Astrocyte (in vitro differentiated cells and primary cell): ENCODE data around the gene ARL13B. TPM values are rescaled to one million over a fixed set of nuclear protein-coding genes. Genes with fewer than 3 reads are reported as not detected.

Experiments used
- DNase-seq: peaks from one replicate; pipeline ENCODE4 v3.0.0-alpha.2; 2010; ENCODE audit warnings: low read depth
- FAIRE-seq: peaks from 2 replicates; lab custom pipeline; 2011; peaks lifted over from hg19 to GRCh38; lab: Jason Lieb, UNC
- H2AFZ ChIP-seq: 2 replicates; pipeline ENCODE4 v1.6.0; 2012; ENCODE audit warnings: low read depth, low read length, inconsistent platforms
- H3K27ac ChIP-seq: 2 replicates; pipeline ENCODE4 v1.5.1; 2011; ENCODE audit warnings: low read depth, low read length, inconsistent platforms
- H3K27me3 ChIP-seq: 2 replicates; pipeline ENCODE4 v1.6.0; 2011; ENCODE audit warnings: low read length, inconsistent platforms; ENCODE audit not compliant: insufficient read depth
- H3K36me3 ChIP-seq: 2 replicates; pipeline ENCODE4 v1.5.1; 2011; ENCODE audit warnings: low read length, inconsistent platforms; ENCODE audit not compliant: insufficient read depth
- H3K4me1 ChIP-seq: 2 replicates; pipeline ENCODE4 v1.5.1; 2011; ENCODE audit warnings: low read length, inconsistent platforms; ENCODE audit not compliant: insufficient read depth
- H3K4me2 ChIP-seq: 2 replicates; pipeline ENCODE4 v1.6.0; 2012; ENCODE audit warnings: low read length, inconsistent platforms
- H3K4me3 ChIP-seq: 2 replicates; pipeline ENCODE4 v1.5.1; 2011; ENCODE audit warnings: low read depth, mild to moderate bottlenecking, low read length, inconsistent platforms; ENCODE audit not compliant: insufficient read depth
- H3K79me2 ChIP-seq: 2 replicates; pipeline ENCODE4 v1.6.0; 2012; ENCODE audit warnings: mild to moderate bottlenecking, low read length, inconsistent platforms; ENCODE audit not compliant: insufficient read depth
- H3K9ac ChIP-seq: 2 replicates; pipeline ENCODE4 v1.6.0; 2012; ENCODE audit warnings: mild to moderate bottlenecking, low read length, inconsistent platforms
- H3K9me3 ChIP-seq: 2 replicates; pipeline ENCODE4 v1.5.1; 2012; ENCODE audit warnings: low read depth, mild to moderate bottlenecking, low read length, inconsistent platforms; ENCODE audit not compliant: insufficient read depth
- H4K20me1 ChIP-seq: 2 replicates; pipeline ENCODE4 v1.6.0; 2012; ENCODE audit warnings: low read length, inconsistent platforms; ENCODE audit not compliant: insufficient read depth
- H3K27ac Mint-ChIP-seq: one replicate; pipeline ENCODE4 v1.8.0; 2021; ENCODE audit warnings: mild to moderate bottlenecking, mixed read lengths; ENCODE audit not compliant: unreplicated experiment
- H3K27me3 Mint-ChIP-seq: one replicate; pipeline ENCODE4 v1.8.0; 2021; ENCODE audit warnings: low read depth, mixed read lengths; ENCODE audit not compliant: unreplicated experiment
- H3K36me3 Mint-ChIP-seq: one replicate; pipeline ENCODE4 v1.8.0; 2021; ENCODE audit warnings: low read depth, mixed read lengths; ENCODE audit not compliant: unreplicated experiment
- H3K4me1 Mint-ChIP-seq: one replicate; pipeline ENCODE4 v1.8.0; 2021; ENCODE audit warnings: low read depth, mixed read lengths; ENCODE audit not compliant: unreplicated experiment
- H3K4me3 Mint-ChIP-seq: one replicate; pipeline ENCODE4 v1.8.0; 2021; ENCODE audit warnings: mild to moderate bottlenecking, moderate library complexity, mixed read lengths; ENCODE audit not compliant: unreplicated experiment
- H3K9me3 Mint-ChIP-seq: one replicate; pipeline ENCODE4 v1.8.0; 2021; ENCODE audit warnings: mild to moderate bottlenecking, mixed read lengths; ENCODE audit not compliant: unreplicated experiment
- CTCF ChIP-seq: IDR thresholded peaks from 2 replicates; pipeline ENCODE4 v1.5.1; 2011; ENCODE audit warnings: low read depth, mild to moderate bottlenecking, inconsistent platforms, low read length, moderate library complexity; ENCODE audit not compliant: insufficient read depth
- EZH2 ChIP-seq: IDR thresholded peaks from 2 replicates; pipeline ENCODE4 v1.6.1; 2012; ENCODE audit warnings: mild to moderate bottlenecking, low read length, inconsistent platforms; ENCODE audit not compliant: insufficient read depth
- total RNA-seq: library from RNA; stranded (reverse); gene quantifications from 2 replicates; pipeline ENCODE4 v1.2.1, GENCODE V29; 2021

The ARL13B gene
- total RNA-seq, 1 donor from 2014 or later, result 9.8 TPM

- H3K4me3 Mint-ChIP-seq, result no peak overlapping the region
Observed at GRCh38 chr3:94092086-94092485, 112.1 kb downstream of the ARL13B start.

DNA sequence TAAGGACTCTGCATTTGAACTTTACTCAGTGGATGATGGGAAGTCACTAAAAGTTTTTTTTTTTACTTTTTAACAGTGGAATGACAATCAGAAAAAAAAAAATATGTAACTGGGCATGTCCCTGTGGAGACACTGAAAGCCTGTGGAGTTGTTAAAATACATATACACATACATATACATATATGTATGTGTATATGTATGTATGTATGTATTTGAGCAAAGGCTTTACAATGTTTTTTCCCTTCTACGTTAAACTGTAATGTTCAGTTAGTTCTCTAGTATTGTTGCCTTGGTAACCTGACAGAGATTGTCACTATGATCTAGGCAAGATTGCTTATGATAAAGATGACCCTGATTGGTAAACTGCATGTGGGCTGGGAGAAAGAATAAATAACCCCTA lies 113.2 kb downstream of the ARL13B start:
- Histone ChIP-seq H4K20me1 (no peaks in the 10 kb centered on the region), H3K4me2 (no peak overlapping the region), H3K27me3 (no peaks in the 10 kb centered on the region), H3K4me3 (no peak overlapping the region), H3K9ac (no peak overlapping the region), H2AFZ (no peak overlapping the region), H3K4me1 (no peaks in the 10 kb centered on the region), H3K27ac (no peak overlapping the region), H3K36me3 (peaks cover under 1% of the 10 kb centered on the region), H3K79me2 (no peaks in the 10 kb centered on the region), H3K9me3 (no peaks in the 10 kb centered on the region)
- Mint-ChIP-seq H3K4me3 (no peak overlapping the region), H3K27ac (no peak overlapping the region), H3K36me3 (peaks cover 4% of the 10 kb centered on the region), H3K9me3 (no peaks in the 10 kb centered on the region), H3K4me1 (no peaks in the 10 kb centered on the region), H3K27me3 (no peaks in the 10 kb centered on the region)
- TF ChIP-seq EZH2, result no peak
- DNase-seq, result no peak
- FAIRE-seq, result no peak

More at GRCh38 chr3:94092086-94092485, 112.1 kb downstream of the ARL13B start:
- no peak overlapping the region for H3K4me3 ChIP-seq
- Mint-ChIP-seq H3K27ac (no peak overlapping the region), H3K4me1 (no peaks in the 10 kb centered on the region), H3K36me3 (peaks cover 4% of the 10 kb centered on the region), H3K27me3 (no peaks in the 10 kb centered on the region), H3K9me3 (no peaks in the 10 kb centered on the region)
- H2AFZ ChIP-seq, result no peak overlapping the region
- no peak for DNase-seq
- no peaks in the 10 kb centered on the region for H3K79me2 ChIP-seq
- H3K9me3 ChIP-seq, result no peaks in the 10 kb centered on the region
- no peaks in the 10 kb centered on the region for H3K4me1 ChIP-seq
- no peak overlapping the region for H3K9ac ChIP-seq
- no peaks in the 10 kb centered on the region for H3K27me3 ChIP-seq
- H3K27ac ChIP-seq, result no peak overlapping the region
- no peak for FAIRE-seq
- H4K20me1 ChIP-seq, result no peaks in the 10 kb centered on the region
- no peak for TF ChIP-seq CTCF
- H3K36me3 ChIP-seq, result no peaks in the 10 kb centered on the region
- H3K4me2 ChIP-seq, result no peak overlapping the region

DNA sequence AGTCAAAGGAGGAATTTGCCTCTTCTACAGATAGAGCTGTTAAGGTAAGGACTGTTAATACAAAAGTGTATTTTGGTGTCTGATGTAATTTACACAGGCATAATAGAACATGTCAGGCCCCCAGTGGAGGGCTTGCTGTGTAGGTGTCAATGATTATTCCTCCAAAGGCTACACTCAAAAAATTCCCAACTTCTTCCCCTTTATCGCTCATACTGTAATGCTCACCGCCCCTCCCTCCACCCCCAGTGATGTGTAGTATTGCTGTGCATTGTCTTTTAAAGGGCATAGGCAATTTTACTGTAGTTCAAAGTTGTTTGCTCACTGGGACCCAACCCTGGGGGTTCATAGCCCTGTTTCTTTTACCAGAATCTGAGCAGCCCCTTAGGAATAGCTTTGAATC lies 115.2 kb downstream of the ARL13B start:
- no peaks in the 10 kb centered on the region for H3K4me1 Mint-ChIP-seq
- H3K9me3 Mint-ChIP-seq, result no peaks in the 10 kb centered on the region
- FAIRE-seq, result no peak
- H3K4me3 Mint-ChIP-seq, result no peak overlapping the region
- DNase-seq, result no peak
- Histone ChIP-seq H2AFZ (no peak overlapping the region), H3K9ac (no peak overlapping the region), H4K20me1 (no peaks in the 10 kb centered on the region), H3K36me3 (peaks cover 6% of the 10 kb centered on the region), H3K27me3 (no peaks in the 10 kb centered on the region), H3K27ac (no peak overlapping the region), H3K4me3 (no peak overlapping the region), H3K4me1 (no peaks in the 10 kb centered on the region), H3K4me2 (no peak overlapping the region), H3K9me3 (no peaks in the 10 kb centered on the region), H3K79me2 (no peaks in the 10 kb centered on the region)
- H3K36me3 Mint-ChIP-seq, result peaks cover 4% of the 10 kb centered on the region
- TF ChIP-seq EZH2 (no peak), CTCF (no peak)
- no peaks in the 10 kb centered on the region for H3K27me3 Mint-ChIP-seq
- H3K27ac Mint-ChIP-seq, result no peak overlapping the region
